Liver (tissue), 9 donors: ENCODE measurements around the gene TNK2. TPM values are rescaled to one million over a fixed set of nuclear protein-coding genes. Genes with fewer than 3 reads are reported as not detected.

Experiments used
- DNase-seq: peaks from one replicate; pipeline ENCODE4 v3.0.0-alpha.2; 2017; ENCODE audit warnings: low spot score
- H3K27ac ChIP-seq, 2 donors: one replicate each; pipeline ENCODE4 v1.7.0; 2013; ENCODE audit warnings: inconsistent platforms in 2 of 2, low read length in 2 of 2, control low read depth in 1 of 2, low read depth in 1 of 2, mild to moderate bottlenecking in 1 of 2
- H3K27me3 ChIP-seq, 4 donors: one replicate each; pipeline versions ENCODE4 v1.6.1 to v1.7.0; 2013; ENCODE audit warnings: low read length in 3 of 4, inconsistent platforms in 1 of 4, mild to moderate bottlenecking in 1 of 4, moderate library complexity in 1 of 4; ENCODE audit not compliant: control insufficient read depth in 4 of 4, insufficient read depth in 4 of 4
- H3K36me3 ChIP-seq, 4 donors: one replicate each; pipeline versions ENCODE4 v1.6.1 to v1.7.0; 2013; ENCODE audit warnings: low read length in 3 of 4, mild to moderate bottlenecking in 3 of 4, low read depth in 1 of 4, moderate library complexity in 1 of 4; ENCODE audit not compliant: control insufficient read depth in 4 of 4, insufficient read depth in 3 of 4
- H3K4me1 ChIP-seq, 4 donors: one replicate each; pipeline versions ENCODE4 v1.6.1 to v1.7.0; 2013; ENCODE audit warnings: low read length in 3 of 4, mild to moderate bottlenecking in 3 of 4, moderate library complexity in 1 of 4; ENCODE audit not compliant: control insufficient read depth in 4 of 4, insufficient read depth in 4 of 4
- H3K4me3 ChIP-seq, 3 donors: one replicate each; pipeline versions ENCODE4 v1.6.1 to v1.7.0; 2013; ENCODE audit warnings: low read length in 3 of 3, control low read depth in 1 of 3, low read depth in 1 of 3, mild to moderate bottlenecking in 1 of 3
- H3K9ac ChIP-seq, 2 donors: one replicate each; pipeline ENCODE4 v1.7.0; 2013; ENCODE audit warnings: low read length in 2 of 2, mild to moderate bottlenecking in 2 of 2, moderate library complexity in 2 of 2, control low read depth in 1 of 2, low read depth in 1 of 2
- H3K9me3 ChIP-seq, 4 donors: one replicate each; pipeline versions ENCODE4 v1.6.1 to v1.7.0; 2013; ENCODE audit warnings: low read length in 3 of 4; ENCODE audit not compliant: control insufficient read depth in 4 of 4
- ATF3 ChIP-seq: IDR thresholded peaks from 2 replicates; pipeline ENCODE4 v1.6.1; 2016; ENCODE audit warnings: antibody characterized with exemption
- CTCF ChIP-seq: fragments of 150-350 bp; IDR thresholded peaks from 2 replicates; pipeline ENCODE4 v1.5.1; 2017; ENCODE audit warnings: improper control_type of control experiment, low read depth, low read length; ENCODE audit not compliant: missing input control
- EGR1 ChIP-seq, 2 donors: IDR thresholded peaks; 2 replicates each; pipeline ENCODE4 v1.6.1; 2016 to 2018; ENCODE audit warnings: antibody characterized with exemption in 2 of 2, low read depth in 2 of 2
- FOXA1 ChIP-seq: IDR thresholded peaks from 2 replicates; pipeline ENCODE4 v1.6.1; 2016; ENCODE audit warnings: antibody characterized with exemption
- FOXA2 ChIP-seq: IDR thresholded peaks from 2 replicates; pipeline ENCODE4 v1.6.1; 2016; ENCODE audit warnings: antibody characterized with exemption
- GABPA ChIP-seq, 2 donors: IDR thresholded peaks in 1 of 2; conservative IDR thresholded peaks in 1 of 2; 2 replicates each; pipeline ENCODE4 v1.6.1; 2016; ENCODE audit warnings: antibody characterized with exemption in 2 of 2, mild to moderate bottlenecking in 1 of 2, moderate library complexity in 1 of 2
- HNF4A ChIP-seq, 2 donors: conservative IDR thresholded peaks; 2 replicates each; pipeline ENCODE4 v1.6.1; 2016; ENCODE audit warnings: antibody characterized with exemption in 2 of 2, mild to moderate bottlenecking in 2 of 2
- HNF4G ChIP-seq: IDR thresholded peaks from 2 replicates; pipeline ENCODE4 v1.6.1; 2016; ENCODE audit warnings: antibody characterized with exemption
- JUND ChIP-seq, 2 donors: IDR thresholded peaks; 2 replicates each; pipeline ENCODE4 v1.6.1; 2016; ENCODE audit warnings: antibody characterized with exemption in 2 of 2
- MAX ChIP-seq: IDR thresholded peaks from 2 replicates; pipeline ENCODE4 v1.6.1; 2016; ENCODE audit warnings: antibody characterized with exemption
- NR2F2 ChIP-seq: IDR thresholded peaks from 2 replicates; pipeline ENCODE4 v1.6.1; 2016; ENCODE audit warnings: antibody characterized with exemption
- RAD21 ChIP-seq, 2 donors: IDR thresholded peaks; 2 replicates each; pipeline ENCODE4 v1.6.1; 2016; ENCODE audit warnings: antibody characterized with exemption in 2 of 2, mild to moderate bottlenecking in 2 of 2
- REST ChIP-seq: IDR thresholded peaks from 2 replicates; pipeline ENCODE4 v1.6.1; 2016; ENCODE audit warnings: antibody characterized with exemption, mild to moderate bottlenecking
- RXRA ChIP-seq, 2 donors: IDR thresholded peaks; 2 replicates each; pipeline ENCODE4 v1.6.1; 2017 to 2018; ENCODE audit warnings: antibody characterized with exemption in 2 of 2, mild to moderate bottlenecking in 1 of 2
- SP1 ChIP-seq: IDR thresholded peaks from 2 replicates; pipeline ENCODE4 v1.6.1; 2018; ENCODE audit warnings: antibody characterized with exemption, mild to moderate bottlenecking
- TAF1 ChIP-seq: conservative IDR thresholded peaks from 2 replicates; pipeline ENCODE4 v1.6.1; 2016; ENCODE audit warnings: antibody characterized with exemption, mild to moderate bottlenecking
- YY1 ChIP-seq: IDR thresholded peaks from 2 replicates; pipeline ENCODE4 v1.6.1; 2016; ENCODE audit warnings: antibody characterized with exemption, mild to moderate bottlenecking
- ZBTB33 ChIP-seq: IDR thresholded peaks from 2 replicates; pipeline ENCODE4 v1.6.1; 2016; ENCODE audit warnings: antibody characterized with exemption
- WGBS: extraction: QIAGEN DNeasy Blood & Tissue Kit; methylation state at CpG from one replicate; pipeline ENCODE4 v1.1.7; 2013; 5-methylcytosine and 5-hydroxymethylcytosine counted together
- polyA plus RNA-seq, 2 donors: library from polyadenylated mRNA; stranded (reverse) in 1 of 2; unstranded in 1 of 2; fragments of 200-250 nt in 1 of 2; fragments of >200 nt in 1 of 2; fragmentation: Nextera tagmentation in 1 of 2; extraction: Ambion mirVana in 1 of 2; gene quantifications; one replicate each; pipeline versions ENCODE4 v1.2.1 to v1.2.3, GENCODE V29; 2013 to 2015
- total RNA-seq, 2 donors: library from RNA; depleted of rRNA; stranded (reverse); fragments of >200 nt; gene quantifications; one replicate each; pipeline ENCODE4 v1.2.3, GENCODE V29; 2014
- donor health status: healthy.
- donor health status: healthy.
- donor health status: healthy.
- donor health status: healthy.
- donor health status: healthy.

Gene TNK2
- total and polyA plus RNA-seq, 4 donors = 4.0 to 12.2 (median 8.8) TPM

- no peak for TF ChIP-seq ZBTB33
- no peak for TF ChIP-seq TAF1
- no peak for TF ChIP-seq GABPA (IDR thresholded peaks at IDR 0.05 in 1 of 2, conservative IDR thresholded peaks at IDR 0.05 in 1 of 2)
Observed at GRCh38 chr3:195873971-195874370, 34.4 kb downstream of the TNK2 start (continued).

- Histone ChIP-seq H3K4me1 (no peaks in the 10 kb centered on the region), H3K9ac (no peak overlapping the region), H3K4me3 (no peak overlapping the region), H3K27ac (no peak overlapping the region), H3K36me3 (peaks cover 11 to 58% (median 22%) of the 10 kb centered on the region in 4 donors), H3K27me3 (no peaks in the 10 kb centered on the region), H3K9me3 (no peaks in the 10 kb centered on the region)
- TF ChIP-seq GABPA (IDR thresholded peaks at IDR 0.05 in 1 of 2, conservative IDR thresholded peaks at IDR 0.05 in 1 of 2) (no peak), EGR1 (IDR thresholded peaks at IDR 0.05; ENCODE audit: low read depth in 2 of 2) (no peak), HNF4G (no peak), FOXA1 (no peak), RXRA (IDR thresholded peaks at IDR 0.05) (no peak), NR2F2 (no peak), ATF3 (no peak), TAF1 (no peak), MAX (no peak)
- DNase-seq = no peak
- WGBS = 95% methylated on average over 38 of the region's 38 CpGs
Observed at GRCh38 chr3:195873281-195873887, 35.0 kb downstream of the TNK2 start.

DNA sequence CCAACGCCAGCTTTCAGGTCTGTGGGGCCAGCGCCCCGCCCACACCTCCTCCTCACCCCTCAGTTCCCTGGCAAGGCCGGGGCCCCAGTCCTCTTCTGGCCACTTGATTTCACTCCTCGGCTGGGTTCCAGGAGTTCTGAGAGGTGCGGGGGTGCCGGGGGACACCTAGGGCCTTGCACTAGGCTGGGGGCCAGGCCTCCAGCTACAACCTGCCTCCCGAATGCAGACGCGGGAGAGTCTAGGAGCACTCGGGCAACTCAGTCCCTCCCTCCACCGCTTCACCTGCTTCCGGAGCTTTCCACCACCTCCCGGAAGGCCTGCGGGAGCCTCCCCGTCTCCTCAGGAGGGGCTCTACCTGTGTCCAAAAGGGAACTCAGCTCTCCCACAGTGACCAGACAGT, 35.6 kb downstream of the TNK2 start:
- H3K9ac ChIP-seq = no peak overlapping the region
- H3K36me3 ChIP-seq = peaks cover 6 to 55% (median 20%) of the 10 kb centered on the region in 4 donors
- no peaks in the 10 kb centered on the region for H3K9me3 ChIP-seq
- TF ChIP-seq GABPA (IDR thresholded peaks at IDR 0.05 in 1 of 2, conservative IDR thresholded peaks at IDR 0.05 in 1 of 2) (no peak), ZBTB33 (no peak), CTCF (no peak), SP1 (no peak), TAF1 (no peak), RAD21 (IDR thresholded peaks at IDR 0.05) (no peak), NR2F2 (no peak), FOXA2 (no peak), RXRA (IDR thresholded peaks at IDR 0.05) (no peak), EGR1 (IDR thresholded peaks at IDR 0.05; ENCODE audit: low read depth in 2 of 2) (no peak), JUND (IDR thresholded peaks at IDR 0.05) (no peak), FOXA1 (no peak), MAX (no peak), REST (no peak), HNF4G (no peak), ATF3 (no peak), YY1 (no peak), HNF4A (conservative IDR thresholded peaks at IDR 0.05) (no peak)
- WGBS = 95% methylated on average over 16 of the region's 16 CpGs
- no peak for DNase-seq
- H3K27ac ChIP-seq = no peak overlapping the region
- H3K4me3 ChIP-seq = no peak overlapping the region
- no peaks in the 10 kb centered on the region for H3K27me3 ChIP-seq
- H3K4me1 ChIP-seq = no peaks in the 10 kb centered on the region
